Transverse colon (tissue), 4 donors: ENCODE measurements around the gene CCBE1. TPM values are rescaled to one million over a fixed set of nuclear protein-coding genes. Genes with fewer than 3 reads are reported as not detected.

Experiments
- DNase-seq: peaks from one replicate; pipeline ENCODE4 v3.0.0-alpha.2; 2019
- H3K27ac ChIP-seq, 4 donors: fragments of 200-600 bp; sonication (generic); 2 replicates each; pipeline ENCODE4 v1.5.1; 2016 to 2018; ENCODE audit warnings: inconsistent platforms in 4 of 4
- H3K27me3 ChIP-seq: fragments of 200-600 bp; sonication (generic); 2 replicates; pipeline ENCODE4 v1.5.1; 2017; ENCODE audit warnings: inconsistent platforms
- H3K36me3 ChIP-seq, 4 donors: fragments of 200-600 bp; sonication (generic); 2 replicates each; pipeline ENCODE4 v1.5.1; 2017 to 2019; ENCODE audit warnings: inconsistent platforms in 4 of 4
- H3K4me1 ChIP-seq, 4 donors: fragments of 200-600 bp; sonication (generic); 2 replicates each; pipeline ENCODE4 v1.5.1; 2017 to 2020; ENCODE audit warnings: inconsistent platforms in 4 of 4
- H3K4me3 ChIP-seq, 4 donors: fragments of 200-600 bp; sonication (generic); 1 replicate in 1 of 4; 2 replicates in 3 of 4; pipeline versions ENCODE4 v1.5.1 to v1.6.1; 2017 to 2019; ENCODE audit warnings: inconsistent platforms in 4 of 4
- H3K9me3 ChIP-seq, 2 donors: fragments of 200-600 bp; sonication (generic); 2 replicates each; pipeline ENCODE4 v1.5.1; 2017 to 2019; ENCODE audit warnings: inconsistent platforms in 2 of 2
- CTCF ChIP-seq, 5 experiments: fragments of 200-600 bp in 3 of 5; fragments of 450-650 bp in 2 of 5; sonication (generic) in 3 of 5; IDR thresholded peaks; 1 replicate in 2 of 5; 2 replicates in 3 of 5; pipeline ENCODE4 v1.5.1; 2016 to 2017; ENCODE audit warnings: antibody characterized with exemption in 5 of 5, inconsistent platforms in 3 of 5, mild to moderate bottlenecking in 2 of 5, moderate library complexity in 1 of 5
- EP300 ChIP-seq: sonication (generic); formaldehyde crosslinking; IDR thresholded peaks from one replicate; pipeline ENCODE4 v1.6.1; 2017; ENCODE audit warnings: antibody characterized with exemption, low read depth
- POLR2A ChIP-seq: fragments of 450-650 bp; IDR thresholded peaks from one replicate; pipeline ENCODE4 v1.6.1; 2016; ENCODE audit warnings: antibody characterized with exemption, mild to moderate bottlenecking, moderate library complexity
- POLR2AphosphoS5 ChIP-seq, 3 donors: sonication (generic); formaldehyde crosslinking; IDR thresholded peaks; one replicate each; pipeline ENCODE4 v1.6.1; 2016; ENCODE audit warnings: antibody characterized with exemption in 3 of 3
- WGBS, 2 donors: methylation state at CpG; one replicate each; pipeline ENCODE4 v1.1.5; 2018; ENCODE audit warnings: low coverage in 1 of 2; 5-methylcytosine and 5-hydroxymethylcytosine counted together
- in situ Hi-C, 4 donors: fragments of 200-750 bp; cut with MboI; loops; one replicate each; pipeline versions ENCODE4 v1.15.0 to v1.15.1; 2017; ENCODE audit warnings: low sequenced_read_pairs in 3 of 4, low pct_ligation_motif_present in 1 of 4, low pct_unique_long_range_greater_than_20kb in 1 of 4
- intact Hi-C: fragments of 100-400 bp; cut with DNase I; formaldehyde crosslinking; loops from one replicate; pipeline ENCODE4 v1.15.1; 2023; ENCODE audit warnings: low total_unique reads
- total RNA-seq, 4 donors: library from RNA; depleted of rRNA; stranded (reverse); fragments of >200 nt; gene quantifications; one replicate each; pipeline ENCODE4 v1.1.0, GENCODE V29; 2016

CCBE1 gene
- total RNA-seq, 4 donors from 2014 or later = 6.1 to 43.0 (median 15.7) TPM

GRCh38 chr18:59617468-59617932, 79.7 kb downstream of the CCBE1 start:
- 40 to 55% methylated on average over 2 to 3 of the region's 3 CpGs for WGBS, 2 donors
- Histone ChIP-seq H3K4me3 (no peak overlapping the region), H3K27me3 (no peaks in the 10 kb centered on the region), H3K4me1 (no peaks in the 10 kb centered on the region), H3K9me3 (no peaks in the 10 kb centered on the region), H3K36me3 (no peaks in the 10 kb centered on the region), H3K27ac (no peak overlapping the region)
- intact Hi-C loops = no loop called here
- no peak for TF ChIP-seq POLR2A
- no peak for TF ChIP-seq EP300
- TF ChIP-seq CTCF (IDR thresholded peaks at IDR 0.05) = no peak
- no peak for TF ChIP-seq POLR2AphosphoS5 (IDR thresholded peaks at IDR 0.05)
- in situ Hi-C loops = no loop called here
- DNase-seq = no peak

- no peaks in the 10 kb centered on the region for H3K9me3 ChIP-seq
- TF ChIP-seq EP300 (no peak), CTCF (IDR thresholded peaks at IDR 0.05) (no peak), POLR2A (no peak), POLR2AphosphoS5 (IDR thresholded peaks at IDR 0.05) (no peak)
- no peak overlapping the region for H3K4me3 ChIP-seq
- no peaks in the 10 kb centered on the region for H3K27me3 ChIP-seq
- no peaks in the 10 kb centered on the region for H3K36me3 ChIP-seq
- in situ Hi-C loops = no loop called here
- no peaks in the 10 kb centered on the region for H3K4me1 ChIP-seq
- no peak for DNase-seq
- intact Hi-C loops = loop anchor here (1.0 kb wide), 1 partner anchor 33 kb away; no protein-coding TSS in a partner anchor
- whole genome bisulfite sequencing, 2 donors = 20 to 75% methylated on average over 1 to 6 of the region's 6 CpGs
- no peak overlapping the region for H3K27ac ChIP-seq
These were observed 80.7 kb downstream of the CCBE1 start for GRCh38 chr18:59616501-59616900.

- Histone ChIP-seq H3K36me3 (no peaks in the 10 kb centered on the region), H3K4me3 (no peak overlapping the region), H3K27me3 (no peaks in the 10 kb centered on the region), H3K9me3 (no peaks in the 10 kb centered on the region), H3K27ac (no peak overlapping the region), H3K4me1 (no peaks in the 10 kb centered on the region)
- DNase-seq = no peak
- in situ Hi-C loops (no loop called here), intact Hi-C loops (no loop called here)
- no peak for TF ChIP-seq EP300
- 82 to 87% methylated on average over 7 to 12 of the region's 12 CpGs for WGBS, 2 donors
These were observed 83.3 kb downstream of the CCBE1 start for GRCh38 chr18:59613903-59614302.

GRCh38 chr18:59612381-59612780, 84.8 kb downstream of the CCBE1 start:
- TF ChIP-seq POLR2A (no peak), EP300 (no peak), POLR2AphosphoS5 (IDR thresholded peaks at IDR 0.05) (no peak), CTCF (IDR thresholded peaks at IDR 0.05) (no peak)
- Histone ChIP-seq H3K36me3 (no peaks in the 10 kb centered on the region), H3K27ac (no peak overlapping the region), H3K27me3 (no peaks in the 10 kb centered on the region), H3K4me1 (no peaks in the 10 kb centered on the region), H3K4me3 (no peak overlapping the region), H3K9me3 (no peaks in the 10 kb centered on the region)
- intact Hi-C loops = no loop called here
- DNase-seq = no peak
- 83% methylated on average over 1 of the region's 1 CpG; no CpG with 5 or more reads in 1 of the 2 donors for WGBS, 2 donors
- in situ Hi-C loops = no loop called here

GRCh38 chr18:59610546-59611140, 86.6 kb downstream of the CCBE1 start:
- Histone ChIP-seq H3K4me1 (peaks cover 0 to 1% (median 0%) of the 10 kb centered on the region in 4 donors), H3K27ac (no peak overlapping the region), H3K9me3 (no peaks in the 10 kb centered on the region), H3K36me3 (no peaks in the 10 kb centered on the region), H3K4me3 (no peak overlapping the region), H3K27me3 (no peaks in the 10 kb centered on the region)
- intact Hi-C loops = no loop called here
- WGBS, 2 donors = 75 to 86% methylated on average over 1 to 5 of the region's 5 CpGs
- in situ Hi-C loops = no loop called here
- TF ChIP-seq POLR2AphosphoS5 (IDR thresholded peaks at IDR 0.05) (no peak), POLR2A (no peak), CTCF (IDR thresholded peaks at IDR 0.05) (no peak), EP300 (no peak)
- DNase-seq = no peak
